GM19467 (cell line): ENCODE results near the gene FAM110D.

Experiments
- ATAC-seq: cut with Tn5 transposase; IDR thresholded peaks from one replicate; pipeline ENCODE4 v1.9.1; 2021; ENCODE audit warnings: mild to moderate bottlenecking, moderate library complexity; ENCODE audit not compliant: unreplicated experiment

FAM110D gene

DNA sequence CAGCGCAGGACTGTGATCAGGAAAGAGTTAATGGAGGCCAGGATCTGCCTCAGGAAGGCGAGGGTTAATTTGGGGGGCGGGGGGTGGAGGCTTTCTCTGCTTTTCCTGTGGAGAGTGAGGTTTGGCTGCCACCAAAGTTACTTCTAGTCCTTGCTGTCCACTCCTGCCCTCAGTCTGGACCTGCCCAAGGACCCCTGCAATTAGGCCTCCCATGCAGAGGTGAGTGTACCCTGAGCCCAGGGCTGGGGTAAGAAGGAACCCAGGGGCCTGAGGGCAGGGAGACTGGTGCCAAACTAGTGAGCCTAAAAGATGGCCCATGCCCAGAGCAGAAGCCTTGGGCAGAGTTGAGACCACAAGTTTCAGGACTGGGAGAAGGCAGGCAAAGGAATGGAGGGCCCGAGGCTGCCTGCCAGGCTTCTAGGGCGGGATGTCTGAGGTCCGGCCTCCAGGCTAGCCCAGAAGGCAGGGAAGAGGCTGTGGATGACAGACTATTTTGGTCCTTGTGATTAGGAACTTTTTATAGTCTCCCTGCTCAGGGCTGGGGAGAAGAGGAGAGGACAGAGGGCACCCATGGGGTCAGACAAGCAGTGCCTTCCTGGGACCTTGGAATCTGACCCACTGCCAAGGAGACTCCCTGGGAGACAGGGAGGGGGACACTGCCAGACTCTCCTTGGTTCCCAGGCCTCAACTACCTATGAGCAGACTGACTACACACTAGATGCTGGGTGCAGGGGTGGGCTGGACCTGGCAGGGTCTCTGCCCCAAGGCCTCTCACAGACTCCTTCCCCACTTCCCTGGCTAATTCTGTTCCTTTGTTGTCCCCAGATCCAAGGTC lies at the start of gene FAM110D:
Gene FAM110D (plus strand): TSS at position 172 of the 835 bp plus-strand sequence. CDS start 2,213 bp downstream, outside the sequence.
- no peak for ATAC-seq

GRCh38 chr1:26109229-26110164 lies 49.4 kb upstream of the FAM110D start:
- no peak for ATAC-seq

DNA sequence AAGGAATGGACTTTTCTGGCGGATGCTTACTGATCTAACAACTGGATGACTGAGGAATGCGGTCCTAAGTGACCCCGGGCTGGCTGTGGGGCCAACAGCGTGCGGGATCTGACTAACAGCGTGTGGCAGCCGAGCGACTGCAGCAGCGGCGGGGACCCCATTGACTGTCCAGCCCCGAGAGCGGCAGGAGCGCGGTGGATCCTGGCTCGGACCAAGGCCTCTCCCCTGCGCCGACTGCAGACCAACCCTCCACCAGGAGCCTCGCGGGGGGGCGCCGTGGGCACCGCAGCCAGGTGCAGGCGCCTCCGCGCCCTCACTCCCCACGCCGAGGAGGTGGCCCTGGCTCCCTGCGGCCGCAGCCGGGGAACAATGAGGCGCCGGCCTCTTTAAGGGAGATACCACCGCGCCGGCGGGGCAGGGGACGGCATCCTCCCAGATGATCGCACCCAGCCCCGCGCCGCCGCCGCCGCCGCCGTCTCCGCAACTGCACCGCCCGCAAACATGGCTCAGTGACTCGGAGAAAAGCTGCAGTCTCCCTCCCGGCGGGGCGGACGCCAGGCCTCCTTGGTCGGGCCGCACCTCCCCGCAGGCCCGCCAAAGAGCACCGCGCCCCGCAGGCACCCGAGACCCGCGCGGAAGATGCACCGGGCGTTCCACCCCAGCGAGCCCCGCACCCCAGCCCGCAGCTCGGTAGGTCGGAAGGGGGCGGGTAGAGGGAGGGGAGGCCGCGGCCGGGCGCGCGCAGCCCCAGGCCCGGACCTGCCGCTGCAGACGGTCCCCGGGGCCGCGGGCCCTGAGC lies 47.9 kb upstream of the FAM110D start:
- peak; percentile 38 for ATAC-seq

- ATAC-seq = peak; percentile 58
These were observed 47.1 kb upstream of the FAM110D start, which contains the start of gene PDIK1L for GRCh38 chr1:26111530-26112406. Gene PDIK1L (plus strand): TSS chr1:26111824. CDS start chr1:26114309, 2,485 bp downstream.

DNA sequence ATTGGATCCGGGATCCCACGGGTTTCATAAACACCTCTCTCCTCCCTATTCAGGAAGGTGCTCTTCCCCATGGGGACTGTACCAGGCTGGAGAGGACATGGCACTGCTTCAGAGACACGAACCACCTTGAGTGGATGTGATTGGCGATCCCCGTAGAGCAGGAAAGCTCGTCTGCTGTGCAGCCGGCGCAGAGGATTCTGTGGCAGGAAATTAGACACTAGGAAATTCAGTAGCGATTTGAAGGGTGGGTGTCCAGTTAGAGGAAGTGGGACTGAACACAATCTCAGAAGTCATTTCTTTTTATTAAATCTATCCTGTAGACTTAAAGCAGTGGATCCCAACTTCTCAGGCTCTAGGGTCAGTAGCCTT lies 46.5 kb upstream of the FAM110D start:
- peak; percentile 6 for ATAC-seq

DNA sequence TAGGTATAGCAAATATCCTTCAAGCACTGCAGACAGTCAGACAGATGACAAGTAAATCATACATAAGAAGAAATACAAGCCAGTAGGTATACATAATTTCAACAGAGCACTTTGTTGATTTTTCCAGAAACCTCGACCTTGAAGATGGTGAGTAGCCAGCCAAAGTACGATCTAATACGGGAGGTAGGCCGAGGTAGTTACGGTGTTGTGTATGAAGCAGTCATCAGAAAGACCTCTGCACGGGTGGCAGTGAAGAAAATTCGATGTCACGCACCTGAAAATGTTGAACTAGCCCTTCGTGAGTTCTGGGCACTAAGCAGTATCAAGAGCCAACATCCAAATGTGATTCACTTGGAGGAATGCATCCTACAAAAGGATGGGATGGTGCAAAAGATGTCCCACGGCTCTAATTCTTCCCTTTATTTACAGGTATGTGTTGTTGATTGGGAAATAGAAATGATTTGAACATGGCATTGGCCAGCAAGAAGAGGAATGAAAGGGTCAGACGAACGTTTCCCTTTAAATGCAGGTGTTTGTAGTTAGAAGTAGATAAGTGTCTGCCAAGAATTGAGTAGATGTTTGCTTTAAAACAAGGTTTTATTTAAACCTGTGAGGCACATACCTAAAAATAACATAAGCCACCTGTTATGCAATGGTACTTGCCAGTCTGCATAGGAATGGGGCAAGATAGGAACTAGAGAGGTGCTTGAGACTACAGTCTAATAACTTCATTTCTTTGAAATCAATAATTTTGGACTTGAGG lies 44.5 kb upstream of the FAM110D start:
- no peak for ATAC-seq

- ATAC-seq = no peak
These were observed 38.8 kb upstream of the FAM110D start for GRCh38 chr1:26119892-26120608.

- no peak for ATAC-seq
These were observed 36.8 kb upstream of the FAM110D start for GRCh38 chr1:26121854-26122773.

DNA sequence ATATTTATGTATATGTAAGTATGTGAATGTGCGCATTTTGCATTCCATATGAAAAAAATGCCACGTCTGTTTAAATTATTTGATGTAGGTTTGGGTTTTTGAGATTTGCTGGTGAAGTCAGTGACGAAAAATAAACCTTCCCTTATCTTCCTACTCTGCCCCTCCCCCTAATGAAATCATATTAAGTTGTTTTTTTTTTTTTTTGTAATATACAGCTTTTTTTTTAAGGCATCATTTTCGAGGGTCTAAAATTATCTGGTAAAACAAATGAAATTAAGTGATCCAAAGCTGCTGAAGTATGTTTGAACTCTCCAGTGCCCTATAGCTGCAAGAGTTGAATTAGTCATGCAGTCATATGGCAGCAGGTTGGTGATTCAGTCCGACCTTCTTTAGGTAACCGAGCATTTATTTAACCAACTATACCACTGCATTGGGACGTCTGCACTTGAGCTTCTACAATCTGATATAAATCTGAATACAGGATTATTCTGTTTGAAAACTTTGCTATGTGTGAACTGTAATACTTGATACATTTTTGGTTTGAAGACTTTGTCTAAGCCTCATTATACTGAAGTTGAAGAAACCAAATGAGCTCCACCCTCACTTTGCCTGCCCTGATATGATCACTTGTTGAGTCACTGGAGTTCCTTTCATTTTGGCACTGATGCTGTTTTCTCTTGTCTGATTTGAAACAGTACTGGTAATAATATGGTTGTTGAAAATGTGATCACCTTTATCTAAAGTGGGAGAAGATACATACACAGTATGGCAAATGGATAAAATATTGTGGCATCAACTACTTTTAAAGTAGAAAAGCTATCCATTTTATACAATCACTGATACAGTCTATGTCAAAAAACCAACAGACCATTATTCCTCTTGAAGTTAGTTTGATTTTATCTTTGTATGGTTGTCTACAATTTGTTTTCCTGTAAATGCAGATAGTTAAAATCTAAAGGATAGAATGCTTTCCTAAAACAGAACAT lies 35.6 kb upstream of the FAM110D start:
- no peak for ATAC-seq

DNA sequence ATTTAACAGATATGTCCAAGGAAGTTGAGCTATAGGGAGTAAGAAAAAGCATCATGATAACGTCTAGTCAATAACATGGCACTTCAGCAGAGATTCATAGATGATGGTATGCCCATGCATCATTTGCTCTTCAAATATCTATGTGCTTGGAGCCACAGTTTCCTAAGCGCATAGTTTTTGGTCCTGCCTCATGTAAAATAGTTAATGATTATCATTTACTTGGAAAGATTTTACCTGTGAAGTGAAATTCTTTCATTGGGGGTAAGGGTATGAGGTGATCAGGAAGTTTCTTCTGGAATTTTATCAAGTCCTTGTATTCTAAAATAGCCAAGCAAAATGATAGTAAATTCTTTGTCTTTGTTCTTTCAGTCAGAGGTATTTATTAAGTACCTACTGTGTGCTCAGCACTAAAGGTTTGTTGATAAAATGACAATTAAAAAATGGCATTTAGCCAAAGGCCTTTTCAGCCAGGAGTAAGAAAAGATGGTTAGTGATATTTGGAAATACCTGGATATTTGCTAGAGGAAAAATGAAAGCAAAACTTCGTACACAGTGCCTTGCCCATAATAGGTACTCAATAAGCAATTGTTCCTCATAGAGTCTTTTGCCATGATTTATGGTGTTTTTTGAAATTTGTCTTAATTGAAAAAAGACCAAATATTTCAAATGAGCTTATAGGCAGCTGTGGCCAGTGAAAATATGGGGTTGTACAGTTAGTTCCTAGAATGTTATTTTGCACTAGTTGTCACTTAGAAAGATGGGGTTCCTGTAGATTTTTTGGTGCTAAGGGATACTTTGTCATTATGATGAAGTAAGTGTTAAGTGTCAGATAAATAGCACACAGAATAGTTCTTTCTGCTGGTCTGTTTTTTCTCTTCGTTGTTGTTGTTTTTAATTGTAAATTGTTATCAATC lies 34.2 kb upstream of the FAM110D start:
- ATAC-seq = no peak

- ATAC-seq = no peak
These were observed 33.5 kb upstream of the FAM110D start for GRCh38 chr1:26125382-26125781.

DNA sequence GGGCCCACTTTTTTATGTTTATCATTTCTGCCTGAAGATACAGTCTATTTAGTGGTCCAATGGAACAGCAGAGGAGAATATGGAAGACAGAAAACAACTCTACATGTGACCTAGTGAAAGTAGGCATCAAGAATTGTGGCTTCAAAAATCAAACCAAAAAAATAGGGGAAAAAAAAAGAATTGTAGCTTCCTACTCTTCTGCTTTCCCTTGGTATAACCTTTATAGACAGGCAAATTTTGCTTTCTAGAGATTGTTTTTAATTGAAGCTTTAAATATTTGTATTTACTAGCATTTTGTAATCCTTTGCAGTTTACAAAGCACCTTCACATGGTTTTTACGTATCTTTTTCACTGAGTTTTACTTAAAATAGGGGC lies 32.9 kb upstream of the FAM110D start:
- no peak for ATAC-seq

DNA sequence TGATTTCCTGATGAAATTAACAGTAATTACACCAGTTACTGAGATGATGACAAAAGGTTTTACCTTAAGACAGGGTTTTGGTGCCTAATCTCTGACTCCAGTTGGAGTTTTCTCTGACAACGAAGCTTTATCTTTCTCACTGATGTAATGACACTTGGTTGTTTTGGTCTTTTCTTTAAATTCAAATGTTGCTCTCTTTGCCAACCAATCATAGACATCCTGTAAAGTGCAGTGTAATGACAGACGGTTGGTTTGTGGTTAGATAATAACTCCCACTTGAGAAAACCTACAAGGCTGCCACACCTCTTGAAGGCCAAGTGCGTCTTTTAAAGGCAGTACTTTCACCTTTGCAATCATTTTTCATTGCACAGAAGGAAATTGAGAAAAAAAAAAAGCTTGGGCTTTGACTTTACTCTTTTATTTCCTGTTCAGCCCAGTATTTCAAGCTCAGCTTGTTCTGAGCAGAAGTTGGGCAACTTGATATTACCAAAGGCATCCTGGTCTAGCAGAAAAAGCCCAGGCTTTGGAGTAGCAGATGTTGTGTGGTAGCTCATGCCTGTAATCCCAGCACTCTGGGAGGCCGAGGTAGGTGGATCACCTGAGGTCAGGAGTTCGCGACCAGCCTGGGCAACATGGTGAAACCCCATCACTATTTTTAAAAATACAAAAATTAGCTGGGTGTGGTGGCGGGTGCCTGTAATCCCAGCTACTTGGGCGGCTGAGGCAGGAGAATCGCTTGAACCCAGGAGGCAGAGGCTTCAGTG lies 32.4 kb upstream of the FAM110D start:
- peak; percentile 69 for ATAC-seq
